KMS-11 (cell line): Measurements from ENCODE around the gene MARK1.

Experiments used
- H2AFZ ChIP-seq: fragments of 200-600 bp; sonication (generic); 2 replicates; pipeline ENCODE4 v1.6.1; 2016; ENCODE audit warnings: antibody characterized with exemption, mixed run types, low read depth
- H3K27ac ChIP-seq: fragments of 200-600 bp; sonication (generic); 2 replicates; pipeline ENCODE4 v1.6.1; 2016; ENCODE audit warnings: mild to moderate bottlenecking, mixed run types
- H3K27me3 ChIP-seq: fragments of 200-600 bp; sonication (generic); 2 replicates; pipeline ENCODE4 v1.6.1; 2017; ENCODE audit warnings: mild to moderate bottlenecking, low read depth, mixed run types, moderate library complexity; ENCODE audit not compliant: insufficient read depth
- H3K36me3 ChIP-seq: fragments of 200-600 bp; sonication (generic); 2 replicates; pipeline ENCODE4 v1.6.1; 2017; ENCODE audit warnings: mild to moderate bottlenecking, mixed run types; ENCODE audit not compliant: insufficient read depth
- H3K4me1 ChIP-seq: fragments of 200-600 bp; sonication (generic); 2 replicates; pipeline ENCODE4 v1.6.1; 2016; ENCODE audit warnings: mild to moderate bottlenecking, low read depth, mixed run types; ENCODE audit not compliant: poor library complexity, severe bottlenecking
- H3K4me2 ChIP-seq: fragments of 200-600 bp; sonication (generic); 2 replicates; pipeline ENCODE4 v1.7.0; 2016; ENCODE audit warnings: mild to moderate bottlenecking, mixed run types
- H3K4me3 ChIP-seq: fragments of 200-600 bp; sonication (generic); IDR thresholded peaks from 2 replicates; pipeline ENCODE4 v1.6.1; 2017; ENCODE audit warnings: low read depth, low read length, mixed read lengths; ENCODE audit not compliant: insufficient read depth
- H3K79me2 ChIP-seq: fragments of 200-600 bp; sonication (generic); 2 replicates; pipeline ENCODE4 v1.6.1; 2016; ENCODE audit warnings: low read depth, mixed run types; ENCODE audit not compliant: insufficient read depth
- H3K9ac ChIP-seq: fragments of 200-600 bp; sonication (generic); 2 replicates; pipeline ENCODE4 v1.6.1; 2016; ENCODE audit warnings: mild to moderate bottlenecking, mixed run types
- H4K20me1 ChIP-seq: fragments of 200-600 bp; sonication (generic); 2 replicates; pipeline ENCODE4 v1.6.1; 2016; ENCODE audit warnings: mild to moderate bottlenecking, mixed run types; ENCODE audit not compliant: insufficient read depth
- TF ChIP-seq, protein P1 (sequence below): fragments of 200-600 bp; sonication (generic); conservative IDR thresholded peaks from 2 replicates; pipeline ENCODE4 v1.6.1; 2017; ENCODE audit warnings: low read depth, mild to moderate bottlenecking, antibody characterized with exemption, low read length, moderate library complexity, mixed read lengths

MARK1 gene

DNA sequence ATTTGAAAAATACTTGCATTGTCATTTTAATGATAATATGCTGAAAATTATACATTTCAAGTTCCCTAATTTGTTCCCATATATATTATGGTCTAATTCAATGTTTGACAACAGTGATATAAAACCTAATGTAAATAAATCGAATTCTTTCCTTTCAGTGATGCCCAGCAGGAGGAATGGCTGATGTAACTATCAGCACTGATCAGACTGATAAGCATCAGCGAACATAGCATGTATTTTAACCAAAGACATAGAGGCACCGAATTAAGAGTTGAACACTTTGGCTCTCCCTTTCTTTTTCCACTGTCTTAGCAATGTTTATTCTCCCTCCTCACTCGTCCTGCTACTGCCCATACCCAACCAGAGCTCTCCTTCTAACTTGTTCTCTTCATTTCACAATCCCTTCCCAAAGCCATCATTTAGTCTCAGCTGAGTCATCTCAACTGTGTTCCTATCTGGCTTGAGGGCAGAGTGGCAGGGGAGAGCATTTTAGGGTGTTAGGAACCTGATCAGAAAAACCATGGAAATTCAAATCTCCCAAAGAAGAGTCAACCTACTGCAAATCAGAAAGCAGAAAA, 103.4 kb downstream of the MARK1 start:
- no peaks in the 10 kb centered on the region for H3K27me3 ChIP-seq
- no peak overlapping the region for H3K9ac ChIP-seq
- no peaks in the 10 kb centered on the region for H4K20me1 ChIP-seq
- no peaks in the 10 kb centered on the region for H3K79me2 ChIP-seq
- H3K27ac ChIP-seq, result no peak overlapping the region
- H2AFZ ChIP-seq, result no peak overlapping the region
- H3K4me3 ChIP-seq, result no peak overlapping the region
- no peaks in the 10 kb centered on the region for H3K4me1 ChIP-seq
- no peak overlapping the region for H3K4me2 ChIP-seq
- no peaks in the 10 kb centered on the region for H3K36me3 ChIP-seq
- TF ChIP-seq, protein P1, sequence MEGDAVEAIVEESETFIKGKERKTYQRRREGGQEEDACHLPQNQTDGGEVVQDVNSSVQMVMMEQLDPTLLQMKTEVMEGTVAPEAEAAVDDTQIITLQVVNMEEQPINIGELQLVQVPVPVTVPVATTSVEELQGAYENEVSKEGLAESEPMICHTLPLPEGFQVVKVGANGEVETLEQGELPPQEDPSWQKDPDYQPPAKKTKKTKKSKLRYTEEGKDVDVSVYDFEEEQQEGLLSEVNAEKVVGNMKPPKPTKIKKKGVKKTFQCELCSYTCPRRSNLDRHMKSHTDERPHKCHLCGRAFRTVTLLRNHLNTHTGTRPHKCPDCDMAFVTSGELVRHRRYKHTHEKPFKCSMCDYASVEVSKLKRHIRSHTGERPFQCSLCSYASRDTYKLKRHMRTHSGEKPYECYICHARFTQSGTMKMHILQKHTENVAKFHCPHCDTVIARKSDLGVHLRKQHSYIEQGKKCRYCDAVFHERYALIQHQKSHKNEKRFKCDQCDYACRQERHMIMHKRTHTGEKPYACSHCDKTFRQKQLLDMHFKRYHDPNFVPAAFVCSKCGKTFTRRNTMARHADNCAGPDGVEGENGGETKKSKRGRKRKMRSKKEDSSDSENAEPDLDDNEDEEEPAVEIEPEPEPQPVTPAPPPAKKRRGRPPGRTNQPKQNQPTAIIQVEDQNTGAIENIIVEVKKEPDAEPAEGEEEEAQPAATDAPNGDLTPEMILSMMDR, result no peak

DNA sequence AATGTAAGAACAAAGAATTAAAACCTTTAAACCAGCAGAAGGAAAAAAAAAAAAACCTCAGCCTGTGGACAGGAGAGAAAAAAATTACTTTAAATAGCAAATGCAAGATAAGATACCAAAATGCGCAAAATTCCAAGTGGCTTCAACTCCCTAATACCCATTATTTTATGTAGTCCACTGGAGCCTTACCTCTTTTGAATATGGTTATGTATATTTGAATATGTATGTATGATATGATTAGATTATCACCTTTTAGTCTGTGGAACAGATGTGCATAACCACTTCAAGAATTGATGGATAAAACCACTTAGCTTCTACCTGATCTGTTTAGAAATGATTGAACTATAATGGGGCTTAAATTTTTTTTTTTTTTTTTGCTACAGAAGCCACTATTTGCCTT, 109.8 kb downstream of the MARK1 start:
- Histone ChIP-seq H3K4me1 (no peaks in the 10 kb centered on the region), H4K20me1 (no peaks in the 10 kb centered on the region), H3K79me2 (no peaks in the 10 kb centered on the region), H3K4me3 (no peak overlapping the region), H3K4me2 (no peak overlapping the region), H3K27me3 (no peaks in the 10 kb centered on the region), H3K36me3 (no peaks in the 10 kb centered on the region), H3K9ac (no peak overlapping the region), H2AFZ (no peak overlapping the region), H3K27ac (no peak overlapping the region)
- TF ChIP-seq, protein P1, result no peak

DNA sequence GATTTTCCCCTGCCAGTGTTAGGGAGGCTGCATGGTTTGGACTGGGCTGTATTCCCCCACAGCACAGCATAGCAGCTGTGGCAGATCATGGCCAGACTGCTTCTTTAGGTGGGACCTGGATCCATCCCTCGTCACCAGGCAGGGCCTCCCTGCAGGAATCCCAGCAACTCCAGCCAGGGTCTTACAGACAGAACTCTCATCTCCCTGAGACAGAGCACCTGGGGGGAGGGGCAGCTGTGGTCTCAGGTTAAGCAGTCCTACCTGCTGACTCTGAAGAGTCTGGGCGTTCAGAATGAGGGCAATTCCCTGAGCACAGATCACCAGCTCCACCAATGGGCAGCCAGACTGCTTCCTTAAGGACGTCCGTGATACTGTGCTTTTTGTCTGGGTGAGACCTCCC, 114.3 kb downstream of the MARK1 start:
- Histone ChIP-seq H4K20me1 (no peaks in the 10 kb centered on the region), H3K4me3 (no peak overlapping the region), H2AFZ (no peak overlapping the region), H3K9ac (no peak overlapping the region), H3K27me3 (no peaks in the 10 kb centered on the region), H3K27ac (no peak overlapping the region), H3K36me3 (no peaks in the 10 kb centered on the region), H3K4me2 (no peak overlapping the region), H3K4me1 (no peaks in the 10 kb centered on the region), H3K79me2 (no peaks in the 10 kb centered on the region)
- TF ChIP-seq, protein P1, result no peak

DNA sequence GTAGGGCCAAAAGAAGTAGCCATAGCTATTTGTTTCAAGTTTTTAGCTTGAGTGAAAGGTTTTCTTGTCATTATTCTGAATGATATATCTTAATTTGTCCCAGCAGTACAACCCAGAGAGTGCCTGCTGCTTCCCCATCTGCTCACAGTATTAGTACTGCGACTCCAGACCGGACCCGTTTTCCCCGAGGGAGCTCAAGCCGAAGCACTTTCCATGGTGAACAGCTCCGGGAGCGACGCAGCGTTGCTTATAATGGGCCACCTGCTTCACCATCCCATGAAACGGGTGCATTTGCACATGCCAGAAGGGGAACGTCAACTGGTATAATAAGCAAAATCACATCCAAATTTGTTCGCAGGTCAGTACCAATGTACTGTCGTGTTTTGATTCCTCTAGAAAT, 125.1 kb downstream of the MARK1 start:
- Histone ChIP-seq H3K36me3 (no peaks in the 10 kb centered on the region; the same call in 1 of the 2 replicates), H3K27me3 (no peaks in the 10 kb centered on the region), H4K20me1 (no peaks in the 10 kb centered on the region), H3K4me2 (no peak overlapping the region), H3K4me1 (no peaks in the 10 kb centered on the region), H3K9ac (no peak overlapping the region), H2AFZ (no peak overlapping the region), H3K79me2 (no peaks in the 10 kb centered on the region), H3K27ac (no peak overlapping the region), H3K4me3 (no peak overlapping the region)
- TF ChIP-seq, protein P1, result no peak
